Measurements from ENCODE around the gene HOXC6.

HOXC6 gene

DNA sequence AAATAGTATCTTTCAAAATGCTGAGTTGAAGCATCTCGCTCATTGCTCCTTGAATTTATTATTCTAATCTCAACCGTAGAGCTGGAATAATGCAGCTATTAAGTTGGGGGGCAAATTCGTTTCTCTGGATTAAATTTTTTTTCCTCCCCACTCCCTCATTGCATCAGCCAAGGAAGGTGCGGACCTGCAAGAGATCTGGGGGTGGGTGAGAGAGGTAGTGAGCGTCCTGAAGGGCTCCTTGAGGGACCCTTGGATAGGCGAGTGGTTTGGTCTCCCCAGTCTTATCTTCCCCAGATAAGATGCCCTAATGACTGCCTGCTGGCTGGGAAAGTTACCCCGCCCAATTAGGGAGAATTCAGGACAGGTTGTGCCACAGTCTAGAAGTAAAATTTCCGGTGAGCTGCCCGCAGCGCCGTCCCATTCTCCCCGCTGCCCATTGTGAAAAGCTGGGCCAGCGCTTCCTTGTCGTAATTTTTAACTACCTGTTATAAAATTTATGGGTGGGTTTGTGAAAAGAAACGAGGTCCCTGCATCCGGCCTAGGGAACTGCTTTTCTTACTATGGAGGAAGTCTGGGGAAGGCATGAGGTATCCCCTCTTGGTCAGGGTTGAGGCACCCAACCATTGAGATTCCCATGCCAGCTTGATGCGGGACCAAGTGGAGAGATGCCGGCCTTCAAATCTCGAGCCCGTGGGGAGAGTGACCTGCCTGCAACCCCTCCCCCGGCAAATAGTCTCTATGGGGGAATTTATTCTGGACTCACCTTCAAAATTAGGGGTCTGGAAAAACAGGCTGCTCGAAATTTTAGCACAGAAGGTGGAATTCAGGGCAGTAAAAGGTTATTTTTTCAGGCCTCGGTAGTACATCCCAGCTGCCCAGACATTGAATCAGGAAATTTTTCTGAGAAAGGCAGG, 13.0 kb upstream of the HOXC6 start:
- DNase-seq (ENCODE audit: low spot score): no peak
- TF ChIP-seq CTCF (conservative IDR thresholded peaks at IDR 0.05; ENCODE audit: low read depth): no peak
- CTCF ChIA-PET: interaction anchor here (0.5 to 2.6 kb wide), 3 partner anchors 9 to 17 kb away, joined by 3 to 15 read pairs (median 3); no protein-coding TSS in a partner anchor
- POLR2A ChIA-PET (ENCODE audit: low non-redundant PET): no interaction called here
- no peak overlapping the region for H3K27ac ChIP-seq

DNA sequence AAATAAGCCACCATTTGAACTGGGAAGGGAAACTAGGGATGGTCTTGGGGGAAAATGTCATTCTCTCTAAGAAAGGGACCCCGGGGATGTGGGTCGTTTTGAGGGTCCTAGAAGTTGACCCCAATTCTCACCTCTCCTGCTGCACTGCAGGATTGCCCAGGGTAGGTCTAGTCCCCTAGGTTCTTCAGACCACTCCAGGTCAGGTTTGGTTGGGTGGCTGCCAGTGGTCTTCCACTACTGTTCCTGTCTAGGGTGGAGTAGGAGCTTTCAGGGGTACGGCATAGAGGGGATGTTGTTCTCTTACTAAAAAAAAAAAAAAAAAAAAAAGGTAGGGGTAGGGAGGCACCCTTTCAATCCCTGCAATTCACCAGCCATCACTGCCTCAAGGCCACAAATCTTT, 12.2 kb upstream of the HOXC6 start:
- CTCF ChIA-PET: interaction anchor here (0.7 to 2.6 kb wide), 6 partner anchors 9 to 354 kb away, joined by 3 to 15 read pairs (median 5); partner anchors contain the start of gene HOXC10
- no peak for TF ChIP-seq CTCF (conservative IDR thresholded peaks at IDR 0.05; ENCODE audit: low read depth)
- POLR2A ChIA-PET (ENCODE audit: low non-redundant PET): no interaction called here

DNA sequence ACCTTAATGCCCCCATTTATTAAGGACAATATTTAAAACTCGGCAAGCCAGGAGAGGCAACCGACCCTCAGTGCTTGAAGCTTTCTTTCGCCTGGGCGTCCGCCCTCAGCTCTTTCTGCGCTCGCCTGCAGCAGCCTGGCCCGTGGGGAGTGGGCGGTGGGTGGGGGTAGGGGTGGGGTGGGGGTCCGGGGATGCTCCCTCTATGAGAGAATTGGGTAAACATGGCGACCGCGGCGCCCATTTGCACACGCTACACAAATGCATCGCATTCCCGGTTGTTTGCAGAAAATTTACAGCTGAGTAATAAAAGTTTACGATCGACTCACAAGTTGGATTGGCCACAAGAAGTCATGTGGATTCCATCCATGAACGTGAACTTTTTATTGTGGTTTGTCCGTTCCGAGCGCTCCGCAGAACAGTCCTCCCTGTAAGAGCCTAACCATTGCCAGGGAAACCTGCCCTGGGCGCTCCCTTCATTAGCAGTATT, 11.7 kb upstream of the HOXC6 start:
- peak; percentile 72 for DNase-seq (ENCODE audit: low spot score)
- ChIA-PET POLR2A (ENCODE audit: low non-redundant PET) (interaction anchor here (0.5 kb wide), 1 partner anchor 263 kb away, joined by 3 read pairs; no protein-coding TSS in a partner anchor), CTCF (interaction anchor here (0.6 to 2.6 kb wide), 10 partner anchors 9 to 354 kb away, joined by 3 to 15 read pairs (median 4); partner anchors contain the start of gene HOXC10)
- TF ChIP-seq CTCF (conservative IDR thresholded peaks at IDR 0.05; ENCODE audit: low read depth): no peak
- peak overlapping the region; percentile 64 for H3K27ac ChIP-seq

More for the DNA sequence above, 12.2 kb upstream of the HOXC6 start:
- peak overlapping the region; percentile 64 for H3K27ac ChIP-seq
- no peak for DNase-seq (ENCODE audit: low spot score)

GRCh38 chr12:54017027-54017788, 11.0 kb upstream of the HOXC6 start:
- POLR2A ChIA-PET (ENCODE audit: low non-redundant PET): interaction anchor here (0.5 to 0.7 kb wide), 3 partner anchors 20 to 382 kb away, joined by 3 to 10 read pairs (median 6); no protein-coding TSS in a partner anchor
- H3K27ac ChIP-seq: peak overlapping the region; percentile 64
- CTCF ChIA-PET: interaction anchor here (0.6 to 2.6 kb wide), 11 partner anchors 8 to 315 kb away, joined by 3 to 15 read pairs (median 4); partner anchors contain the start of genes HOXC10, HOXC5 and HOXC8
- TF ChIP-seq CTCF (conservative IDR thresholded peaks at IDR 0.05; ENCODE audit: low read depth): no peak
- DNase-seq (ENCODE audit: low spot score): peak; percentile 59

GRCh38 chr12:54017878-54018467, 10.3 kb upstream of the HOXC6 start:
- POLR2A ChIA-PET (ENCODE audit: low non-redundant PET): interaction anchor here (0.6 to 0.7 kb wide), 3 partner anchors 21 to 382 kb away, joined by 3 to 10 read pairs (median 6); no protein-coding TSS in a partner anchor
- peak; percentile 95 for DNase-seq (ENCODE audit: low spot score)
- CTCF ChIA-PET: interaction anchor here (0.8 to 2.6 kb wide), 5 partner anchors 9 to 183 kb away, joined by 4 to 15 read pairs (median 6); partner anchors contain the start of genes HOXC5 and HOXC8
- peak overlapping the region; percentile 64 for H3K27ac ChIP-seq
- no peak for TF ChIP-seq CTCF (conservative IDR thresholded peaks at IDR 0.05; ENCODE audit: low read depth)
